Kidney (tissue), 14 donors: ENCODE measurements around the gene HSF5. TPM values are rescaled to one million over a fixed set of nuclear protein-coding genes. Genes with fewer than 3 reads are reported as not detected.

Experiments used
- DNase-seq, 5 donors: peaks; one replicate each; pipeline ENCODE4 v3.0.0-alpha.2; 2013 to 2020
- FAIRE-seq: peaks from 2 replicates; lab custom pipeline; 2012; peaks lifted over from hg19 to GRCh38; lab: Jason Lieb, UNC
- H3K27ac ChIP-seq, 2 donors: one replicate each; pipeline ENCODE4 v1.7.0; 2013; ENCODE audit warnings: low read depth in 2 of 2, low read length in 2 of 2, inconsistent platforms in 1 of 2
- H3K27me3 ChIP-seq: one replicate; pipeline ENCODE4 v1.7.1; 2013; ENCODE audit warnings: low read length, inconsistent platforms; ENCODE audit not compliant: control insufficient read depth, insufficient read depth
- H3K36me3 ChIP-seq, 3 donors: one replicate each; pipeline versions ENCODE4 v1.7.0 to v1.7.1; 2013; ENCODE audit warnings: low read length in 3 of 3, control low read depth in 1 of 3, inconsistent platforms in 1 of 3; ENCODE audit not compliant: insufficient read depth in 3 of 3, control insufficient read depth in 2 of 3
- H3K4me1 ChIP-seq, 3 donors: one replicate each; pipeline versions ENCODE4 v1.7.0 to v1.7.1; 2013; ENCODE audit warnings: low read length in 3 of 3, inconsistent platforms in 1 of 3, low read depth in 1 of 3; ENCODE audit not compliant: control insufficient read depth in 2 of 3, insufficient read depth in 2 of 3
- H3K4me3 ChIP-seq, 3 donors: one replicate each; pipeline versions ENCODE4 v1.7.0 to v1.8.1; 2013; ENCODE audit warnings: low read length in 3 of 3, control low read depth in 1 of 3, inconsistent platforms in 1 of 3
- H3K9ac ChIP-seq, 3 donors: one replicate each; pipeline versions ENCODE4 v1.7.0 to v1.7.1; 2013; ENCODE audit warnings: low read length in 3 of 3, control low read depth in 1 of 3, inconsistent platforms in 1 of 3
- H3K9me3 ChIP-seq, 3 donors: one replicate each; pipeline versions ENCODE4 v1.7.0 to v1.7.1; 2013; ENCODE audit warnings: low read length in 3 of 3, control low read depth in 1 of 3, inconsistent platforms in 1 of 3; ENCODE audit not compliant: control insufficient read depth in 2 of 3, insufficient read depth in 1 of 3
- CTCF ChIP-seq: IDR thresholded peaks from 3 replicates; pipeline ENCODE4 v1.5.1; 2012; ENCODE audit warnings: mild to moderate bottlenecking, moderate library complexity, borderline replicate concordance; ENCODE audit not compliant: insufficient read depth; ENCODE audit errors: extremely low read depth
- intact Hi-C: fragments of 100-400 bp; cut with DNase I; formaldehyde crosslinking; loops from one replicate; pipeline ENCODE4 v1.11.1; 2022
- polyA plus RNA-seq: library from polyadenylated mRNA; stranded (reverse); fragments of 350-450 nt; fragmentation: Illumina TruSeq; extraction: RNeasy Lipid Tissue Mini Kit (QIAGEN cat#74804); gene quantifications from one replicate; pipeline ENCODE4 v1.2.3, GENCODE V29; 2014; ENCODE audit warnings: low read depth, low replicate concordance; ENCODE audit not compliant: insufficient read depth
- total RNA-seq: library from RNA; stranded (reverse); fragmentation: NEBNext Ultra II Directional; extraction: Animal tissue kit (Norgen Biotek cat#: 25700); gene quantifications from one replicate; pipeline ENCODE4 v1.2.1, GENCODE V29; 2021
- donor health status: control.
- donor health status: control.
- donor health status: control.
- donor health status: control.
- donor health status: control.
- donor health status: DM: yes; HTN: yes; CAD: no.
- donor health status: Normal renal cell carcinoma (clear cell type).

HSF5 gene
- total and polyA plus RNA-seq, 2 donors from 2014 or later: 0.19 TPM; not detected in 1

GRCh38 chr17:58421711-58422110, 66.5 kb downstream of the HSF5 start:
- TF ChIP-seq CTCF: no peak
- Histone ChIP-seq H3K27ac (no peak overlapping the region), H3K4me3 (no peak overlapping the region), H3K4me1 (peaks cover 0 to 3% (median 2%) of the 10 kb centered on the region in 3 donors), H3K9ac (no peak overlapping the region), H3K27me3 (no peaks in the 10 kb centered on the region), H3K36me3 (no peaks in the 10 kb centered on the region), H3K9me3 (no peaks in the 10 kb centered on the region)
- DNase-seq (no peak), FAIRE-seq (no peak)
- intact Hi-C loops: no loop called here

- H3K27me3 ChIP-seq: no peaks in the 10 kb centered on the region
- TF ChIP-seq CTCF: no peak
- no peak for DNase-seq
- FAIRE-seq: no peak
- peaks cover 0 to 3% (median 2%) of the 10 kb centered on the region in 3 donors for H3K4me1 ChIP-seq
- H3K36me3 ChIP-seq: no peaks in the 10 kb centered on the region
- H3K9me3 ChIP-seq: no peaks in the 10 kb centered on the region
- H3K9ac ChIP-seq: no peak overlapping the region
- intact Hi-C loops: no loop called here
- H3K4me3 ChIP-seq: no peak overlapping the region
- H3K27ac ChIP-seq: no peak overlapping the region
Measured at GRCh38 chr17:58420827-58421226, 67.4 kb downstream of the HSF5 start.

GRCh38 chr17:58417300-58418092, 70.7 kb downstream of the HSF5 start, which contains the start of gene RNF43:
Gene RNF43, minus strand, starts transcription at chr17:58417534. Its CDS starts 1,957 bp downstream, at chr17:58415577.
- FAIRE-seq: peak; percentile 94

More at GRCh38 chr17:58417300-58418092, 70.7 kb downstream of the HSF5 start, which contains the start of gene RNF43:
- Histone ChIP-seq H3K4me3 (peak within 1 kb of the TSS; percentile 53 to 91 (median 68)), H3K36me3 (no peaks in the 10 kb centered on the region), H3K27ac (peak within 1 kb of the TSS; percentile 55 to 94), H3K9ac (peak within 1 kb of the TSS; percentile 20 to 95 (median 37)), H3K27me3 (no peaks in the 10 kb centered on the region), H3K4me1 (peaks cover 0 to 3% (median 2%) of the 10 kb centered on the region in 3 donors), H3K9me3 (no peaks in the 10 kb centered on the region)
- DNase-seq: peak; percentile 95 to 97 (median 96)
- TF ChIP-seq CTCF: peak; percentile 87
- intact Hi-C loops: no loop called here
